PC-3 (cell line): ENCODE measurements around the gene CAMTA1.

Experiments used
- EZH2 ChIP-seq: fragments of 300-600 bp; sonication (generic); IDR thresholded peaks from one replicate; pipeline ENCODE4 v1.6.1; 2017; ENCODE audit warnings: antibody characterized with exemption, mild to moderate bottlenecking, low read length; ENCODE audit not compliant: unreplicated experiment
- TF ChIP-seq, protein P1 (sequence below): fragments of 300-600 bp; sonication (generic); conservative IDR thresholded peaks from 2 replicates; pipeline ENCODE4 v1.5.1; 2017; ENCODE audit warnings: antibody characterized with exemption, low read depth, mild to moderate bottlenecking, low read length

DNA sequence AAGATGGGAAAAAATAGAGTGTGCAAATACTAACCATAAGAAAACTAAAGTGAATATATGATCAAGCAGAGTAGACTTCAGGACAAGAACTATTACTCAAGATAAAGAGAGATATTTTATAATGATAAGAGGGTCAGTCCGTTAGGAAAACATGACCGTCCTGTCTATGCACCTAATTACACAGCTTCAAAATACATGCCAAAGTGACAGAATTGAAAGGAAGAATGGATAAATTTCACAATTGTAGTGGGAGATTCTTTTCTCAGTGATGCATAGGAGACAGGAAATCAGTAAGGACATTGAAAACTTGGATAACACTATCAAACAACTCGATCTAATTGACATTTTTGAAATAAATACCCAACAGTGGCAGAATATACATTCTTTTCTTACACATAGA lies 489.0 kb downstream of the CAMTA1 start:
- TF ChIP-seq, protein P1, sequence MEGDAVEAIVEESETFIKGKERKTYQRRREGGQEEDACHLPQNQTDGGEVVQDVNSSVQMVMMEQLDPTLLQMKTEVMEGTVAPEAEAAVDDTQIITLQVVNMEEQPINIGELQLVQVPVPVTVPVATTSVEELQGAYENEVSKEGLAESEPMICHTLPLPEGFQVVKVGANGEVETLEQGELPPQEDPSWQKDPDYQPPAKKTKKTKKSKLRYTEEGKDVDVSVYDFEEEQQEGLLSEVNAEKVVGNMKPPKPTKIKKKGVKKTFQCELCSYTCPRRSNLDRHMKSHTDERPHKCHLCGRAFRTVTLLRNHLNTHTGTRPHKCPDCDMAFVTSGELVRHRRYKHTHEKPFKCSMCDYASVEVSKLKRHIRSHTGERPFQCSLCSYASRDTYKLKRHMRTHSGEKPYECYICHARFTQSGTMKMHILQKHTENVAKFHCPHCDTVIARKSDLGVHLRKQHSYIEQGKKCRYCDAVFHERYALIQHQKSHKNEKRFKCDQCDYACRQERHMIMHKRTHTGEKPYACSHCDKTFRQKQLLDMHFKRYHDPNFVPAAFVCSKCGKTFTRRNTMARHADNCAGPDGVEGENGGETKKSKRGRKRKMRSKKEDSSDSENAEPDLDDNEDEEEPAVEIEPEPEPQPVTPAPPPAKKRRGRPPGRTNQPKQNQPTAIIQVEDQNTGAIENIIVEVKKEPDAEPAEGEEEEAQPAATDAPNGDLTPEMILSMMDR = no peak
- no peak for TF ChIP-seq EZH2
